ENCODE results near the gene SGMS1.

Gene SGMS1

DNA sequence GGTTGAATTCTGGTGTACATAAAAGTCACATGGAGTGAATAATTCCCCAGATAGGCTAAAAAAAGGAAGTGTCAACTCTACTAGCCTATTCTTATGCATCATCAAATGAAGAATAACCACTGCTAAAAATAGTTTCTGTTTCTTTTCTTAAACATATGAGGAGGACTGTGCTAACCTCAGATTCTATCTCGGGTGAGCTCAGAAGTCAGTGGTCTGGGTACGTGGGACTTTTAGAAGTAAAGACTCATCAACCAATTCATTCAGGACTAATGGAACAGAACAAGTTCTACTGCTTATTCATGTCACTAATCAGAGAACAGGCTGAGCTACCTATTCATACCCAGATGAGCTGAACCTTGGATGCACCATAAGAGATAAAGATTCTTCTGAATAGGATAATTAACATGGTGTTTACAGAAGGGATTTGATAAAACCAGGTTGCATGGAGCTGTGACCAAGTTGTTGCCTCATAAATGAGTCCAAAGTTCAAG lies 362.9 kb downstream of the SGMS1 start:
- Histone ChIP-seq H3K36me3 (ENCODE audit: control insufficient read depth, low read length) (no peaks in the 10 kb centered on the region), H3K4me3 (ENCODE audit: low read length) (peak overlapping the region; percentile 2), H4K20me1 (ENCODE audit: control insufficient read depth, insufficient read depth, low read depth, low read length) (no peaks in the 10 kb centered on the region), H3K27me3 (ENCODE audit: control insufficient read depth, low read length) (peaks cover 3% of the 10 kb centered on the region; the same call in 1 of the 2 replicates), H3K79me2 (ENCODE audit: control insufficient read depth, low read length) (no peaks in the 10 kb centered on the region), H3K4me2 (ENCODE audit: low read length) (peak overlapping the region; percentile 29), H3K9me2 (replicated peaks; ENCODE audit: control insufficient read depth, low read length) (no peaks in the 10 kb centered on the region), H3F3A (ENCODE audit: control insufficient read depth, insufficient read depth) (no peaks in the 10 kb centered on the region), H3K27ac (ENCODE audit: low read depth, low read length) (no peak overlapping the region), H3K4me1 (ENCODE audit: control insufficient read depth, low read length) (peaks cover 20% of the 10 kb centered on the region), H3K9me3 (ENCODE audit: control insufficient read depth, insufficient read depth, low read length) (no peaks in the 10 kb centered on the region)
- TF ChIP-seq, protein P1, sequence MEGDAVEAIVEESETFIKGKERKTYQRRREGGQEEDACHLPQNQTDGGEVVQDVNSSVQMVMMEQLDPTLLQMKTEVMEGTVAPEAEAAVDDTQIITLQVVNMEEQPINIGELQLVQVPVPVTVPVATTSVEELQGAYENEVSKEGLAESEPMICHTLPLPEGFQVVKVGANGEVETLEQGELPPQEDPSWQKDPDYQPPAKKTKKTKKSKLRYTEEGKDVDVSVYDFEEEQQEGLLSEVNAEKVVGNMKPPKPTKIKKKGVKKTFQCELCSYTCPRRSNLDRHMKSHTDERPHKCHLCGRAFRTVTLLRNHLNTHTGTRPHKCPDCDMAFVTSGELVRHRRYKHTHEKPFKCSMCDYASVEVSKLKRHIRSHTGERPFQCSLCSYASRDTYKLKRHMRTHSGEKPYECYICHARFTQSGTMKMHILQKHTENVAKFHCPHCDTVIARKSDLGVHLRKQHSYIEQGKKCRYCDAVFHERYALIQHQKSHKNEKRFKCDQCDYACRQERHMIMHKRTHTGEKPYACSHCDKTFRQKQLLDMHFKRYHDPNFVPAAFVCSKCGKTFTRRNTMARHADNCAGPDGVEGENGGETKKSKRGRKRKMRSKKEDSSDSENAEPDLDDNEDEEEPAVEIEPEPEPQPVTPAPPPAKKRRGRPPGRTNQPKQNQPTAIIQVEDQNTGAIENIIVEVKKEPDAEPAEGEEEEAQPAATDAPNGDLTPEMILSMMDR (IDR thresholded peaks at IDR 0.05; ENCODE audit: low read depth, low read length, poor library complexity, severe bottlenecking), result no peak
- TF ChIP-seq EZH2phosphoT487 (IDR thresholded peaks at IDR 0.05; ENCODE audit: borderline replicate concordance, low read length), result no peak

Data from DOHH2 (cell line).